Spleen (tissue), 11 donors: Measurements from ENCODE around the gene ZNF77. TPM values are rescaled to one million over a fixed set of nuclear protein-coding genes. Genes with fewer than 3 reads are reported as not detected.

Experiments
- DNase-seq: peaks from one replicate; pipeline ENCODE4 v3.0.0-alpha.2; 2020
- H3K27ac ChIP-seq, 8 donors: fragments of 200-600 bp; sonication (generic) in 7 of 8; 1 replicate in 4 of 8; 2 replicates in 4 of 8; pipeline versions ENCODE4 v1.5.0 to v1.8.0; 2016 to 2021; ENCODE audit warnings: inconsistent platforms in 4 of 8, mild to moderate bottlenecking in 4 of 8, moderate library complexity in 1 of 8
- H3K27me3 ChIP-seq, 7 donors: fragments of 200-600 bp; sonication (generic) in 6 of 7; replicated peaks in 1 of 7; 1 replicate in 4 of 7; 2 replicates in 3 of 7; pipeline versions ENCODE4 v1.5.0 to v1.8.0; 2016 to 2021; ENCODE audit warnings: inconsistent platforms in 3 of 7, mild to moderate bottlenecking in 1 of 7
- H3K36me3 ChIP-seq, 6 donors: fragments of 200-600 bp; sonication (generic) in 5 of 6; 1 replicate in 4 of 6; 2 replicates in 2 of 6; pipeline versions ENCODE4 v1.5.0 to v1.8.0; 2016 to 2021; ENCODE audit warnings: inconsistent platforms in 2 of 6
- H3K4me1 ChIP-seq, 6 donors: fragments of 200-600 bp; sonication (generic) in 5 of 6; 1 replicate in 3 of 6; 2 replicates in 3 of 6; pipeline versions ENCODE4 v1.5.0 to v1.8.0; 2016 to 2021; ENCODE audit warnings: inconsistent platforms in 3 of 6
- H3K4me3 ChIP-seq, 8 donors: fragments of 200-600 bp; sonication (generic) in 7 of 8; 1 replicate in 4 of 8; 2 replicates in 4 of 8; pipeline versions ENCODE4 v1.5.0 to v1.8.0; 2016 to 2021; ENCODE audit warnings: inconsistent platforms in 4 of 8, mild to moderate bottlenecking in 4 of 8, moderate library complexity in 2 of 8
- H3K9me3 ChIP-seq, 8 donors: fragments of 200-600 bp; sonication (generic) in 7 of 8; 1 replicate in 4 of 8; 2 replicates in 4 of 8; pipeline versions ENCODE4 v1.5.0 to v1.8.0; 2016 to 2021; ENCODE audit warnings: inconsistent platforms in 4 of 8
- CTCF ChIP-seq, 11 experiments: fragments of 200-600 bp in 7 of 11; fragments of 450-650 bp in 4 of 11; sonication (generic) in 4 of 11; IDR thresholded peaks in 8 of 11; conservative IDR thresholded peaks in 3 of 11; 1 replicate in 7 of 11; 2 replicates in 4 of 11; pipeline versions ENCODE4 v1.4.0 to v1.8.0; 2016 to 2021; ENCODE audit warnings: antibody characterized with exemption in 11 of 11, inconsistent platforms in 4 of 11, mild to moderate bottlenecking in 1 of 11
- POLR2A ChIP-seq, 3 donors: fragments of 450-650 bp; IDR thresholded peaks; one replicate each; pipeline ENCODE4 v1.5.1; 2017; ENCODE audit warnings: antibody characterized with exemption in 3 of 3, mild to moderate bottlenecking in 1 of 3
- POLR2AphosphoS5 ChIP-seq, 3 donors: sonication (generic); formaldehyde crosslinking; IDR thresholded peaks; one replicate each; pipeline ENCODE4 v1.5.1; 2017; ENCODE audit warnings: antibody characterized with exemption in 3 of 3
- WGBS, 5 donors: extraction: QIAGEN DNeasy Blood & Tissue Kit in 3 of 5; methylation state at CpG; one replicate each; pipeline versions ENCODE4 v1.1.5 to v1.1.7; 2013 to 2018; 5-methylcytosine and 5-hydroxymethylcytosine counted together
- intact Hi-C: fragments of 100-400 bp; cut with DNase I; formaldehyde crosslinking; loops from one replicate; pipeline ENCODE4 v1.15.0; 2023; ENCODE audit warnings: low total_unique reads
- polyA plus RNA-seq, 3 donors: library from polyadenylated mRNA; stranded (reverse); fragments of 200-250 nt; gene quantifications; one replicate each; pipeline ENCODE4 v1.2.1, GENCODE V29; 2013
- total RNA-seq, 7 donors: library from RNA; depleted of rRNA in 3 of 7; stranded (reverse); fragments of >200 nt in 3 of 7; fragmentation: NEBNext Ultra II Directional in 4 of 7; extraction: Animal tissue kit (Norgen Biotek cat#: 25700) in 4 of 7; gene quantifications; one replicate each; pipeline versions ENCODE4 v1.1.0 to v1.2.1, GENCODE V29; 2016 to 2021
- donor health status: healthy with polysubstance abuse.
- donor health status: DM: no; HTN: no; CAD: no; lungs with moderate emphysema.
- donor health status: DM: no; HTN: no; CAD: no.
- donor health status: Bipolar disorder and iron deficiency.
- donor health status: healthy.
- donor health status: DM: no; HTN: no; CAD: no.
- donor health status: DM: yes; HTN: yes; CAD: no.

ZNF77 gene
- total and polyA plus RNA-seq, 10 donors = 2.2 to 7.5 (median 4.3) TPM

DNA sequence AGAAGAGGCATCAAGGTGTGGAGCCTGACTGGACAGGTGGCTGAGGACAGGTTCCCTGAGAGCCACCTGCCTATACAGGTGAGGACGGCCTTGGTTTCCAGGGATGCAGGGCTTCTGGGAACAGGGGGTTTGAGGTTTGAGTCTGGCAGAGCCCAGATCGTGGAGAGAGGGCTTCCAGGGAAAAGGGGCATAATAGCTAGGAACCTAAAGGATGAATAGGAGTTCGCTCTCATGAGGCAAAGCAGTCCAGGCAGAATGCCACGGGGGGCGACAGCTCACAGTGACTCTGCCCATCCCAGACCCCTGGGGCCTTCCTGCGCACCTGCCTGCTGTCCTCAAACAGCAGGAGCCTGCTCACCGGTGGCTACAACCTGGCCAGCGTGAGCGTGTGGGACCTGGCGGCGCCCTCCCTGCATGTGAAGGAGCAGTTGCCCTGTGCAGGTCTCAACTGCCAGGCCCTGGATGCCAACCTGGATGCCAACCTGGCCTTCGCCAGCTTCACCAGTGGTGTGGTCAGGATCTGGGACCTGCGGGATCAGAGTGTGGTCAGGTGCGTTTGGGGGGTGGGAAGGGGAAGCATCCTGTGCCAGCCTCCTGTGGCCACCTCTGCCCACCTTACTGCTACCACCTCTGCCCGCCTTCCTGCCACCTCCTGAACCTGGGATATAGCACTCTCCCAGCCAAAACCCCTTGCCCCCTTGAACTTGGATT lies 44.6 kb upstream of the ZNF77 start:
- no peaks in the 10 kb centered on the region for H3K36me3 ChIP-seq
- DNase-seq = no peak
- no peak overlapping the region for H3K4me3 ChIP-seq
- no peaks in the 10 kb centered on the region for H3K9me3 ChIP-seq
- TF ChIP-seq CTCF (IDR thresholded peaks at IDR 0.05 in 8 of 11, conservative IDR thresholded peaks at IDR 0.05 in 3 of 11) (no peak), POLR2A (IDR thresholded peaks at IDR 0.05) (no peak), POLR2AphosphoS5 (IDR thresholded peaks at IDR 0.05) (no peak)
- H3K27me3 ChIP-seq = peaks cover 0 to 23% (median 0%) of the 10 kb centered on the region in 7 donors
- WGBS, 5 donors = 86 to 96% (median 91%) methylated on average over 14 to 15 of the region's 15 CpGs
- H3K27ac ChIP-seq = no peak overlapping the region
- intact Hi-C loops = no loop called here
- peaks cover 0 to 4% (median 1%) of the 10 kb centered on the region in 6 donors for H3K4me1 ChIP-seq

- intact Hi-C loops = no loop called here
- no peak overlapping the region for H3K4me3 ChIP-seq
- no peaks in the 10 kb centered on the region for H3K9me3 ChIP-seq
- H3K4me1 ChIP-seq = peaks cover 0 to 12% (median 9%) of the 10 kb centered on the region in 6 donors
- WGBS, 5 donors = 88 to 100% (median 97%) methylated on average over 3 of the region's 3 CpGs
- H3K27ac ChIP-seq = no peak overlapping the region
- no peaks in the 10 kb centered on the region for H3K36me3 ChIP-seq
- TF ChIP-seq CTCF (IDR thresholded peaks at IDR 0.05 in 8 of 11, conservative IDR thresholded peaks at IDR 0.05 in 3 of 11) = no peak
- TF ChIP-seq POLR2AphosphoS5 (IDR thresholded peaks at IDR 0.05) = no peak
- no peak for TF ChIP-seq POLR2A (IDR thresholded peaks at IDR 0.05)
- no peak for DNase-seq
- H3K27me3 ChIP-seq = peaks cover 0 to 31% (median 4%) of the 10 kb centered on the region in 7 donors
Measured at GRCh38 chr19:2988568-2988967, 43.8 kb upstream of the ZNF77 start.

DNA sequence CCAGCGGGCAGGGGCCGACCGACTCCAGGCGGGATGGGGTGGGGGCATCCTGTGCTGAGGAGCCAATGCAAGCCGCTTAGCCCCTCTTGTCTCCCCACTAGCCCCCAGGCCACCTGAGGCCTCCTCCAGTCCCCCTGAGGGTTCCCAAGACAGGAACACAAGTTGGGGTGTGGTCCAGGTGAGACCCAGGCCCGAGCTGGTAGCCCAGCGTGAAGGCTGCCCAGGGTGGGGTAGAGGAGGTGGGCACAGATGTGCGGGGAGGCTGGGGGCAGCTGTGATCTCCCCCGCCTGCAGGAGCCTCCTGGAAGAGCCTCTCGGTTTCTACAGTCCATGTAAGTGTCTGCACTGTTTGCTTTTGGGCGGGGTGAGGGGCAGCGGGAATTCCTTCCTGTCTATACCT lies 43.0 kb upstream of the ZNF77 start:
- Histone ChIP-seq H3K27me3 (peaks cover 0 to 36% (median 4%) of the 10 kb centered on the region in 7 donors), H3K4me3 (no peak overlapping the region), H3K9me3 (no peaks in the 10 kb centered on the region), H3K4me1 (peaks cover 4 to 20% (median 16%) of the 10 kb centered on the region in 6 donors), H3K36me3 (no peaks in the 10 kb centered on the region), H3K27ac (no peak overlapping the region)
- 70 to 84% (median 80%) methylated on average over 10 to 12 of the region's 12 CpGs for whole genome bisulfite sequencing, 5 donors
- no peak for DNase-seq
- no peak for TF ChIP-seq POLR2AphosphoS5 (IDR thresholded peaks at IDR 0.05)
- no peak for TF ChIP-seq CTCF (IDR thresholded peaks at IDR 0.05 in 8 of 11, conservative IDR thresholded peaks at IDR 0.05 in 3 of 11)
- TF ChIP-seq POLR2A (IDR thresholded peaks at IDR 0.05) = no peak
- intact Hi-C loops = no loop called here

GRCh38 chr19:2986951-2987524 lies 42.3 kb upstream of the ZNF77 start:
- Histone ChIP-seq H3K27ac (no peak overlapping the region), H3K9me3 (no peaks in the 10 kb centered on the region), H3K4me3 (no peak overlapping the region), H3K4me1 (peaks cover 6 to 25% (median 18%) of the 10 kb centered on the region in 6 donors), H3K36me3 (no peaks in the 10 kb centered on the region), H3K27me3 (peaks cover 0 to 41% (median 4%) of the 10 kb centered on the region in 7 donors)
- WGBS, 5 donors = 31 to 58% (median 40%) methylated on average over 4 to 20 of the region's 20 CpGs
- no peak for TF ChIP-seq POLR2A (IDR thresholded peaks at IDR 0.05)
- TF ChIP-seq POLR2AphosphoS5 (IDR thresholded peaks at IDR 0.05) = no peak
- TF ChIP-seq CTCF (IDR thresholded peaks at IDR 0.05 in 8 of 11, conservative IDR thresholded peaks at IDR 0.05 in 3 of 11) = no peak
- intact Hi-C loops = no loop called here
- no peak for DNase-seq
